Measurements from ENCODE around the gene SREBF2. TPM values are rescaled to one million over a fixed set of nuclear protein-coding genes. Genes with fewer than 3 reads are reported as not detected.

Gene SREBF2
- total and polyA plus RNA-seq, 4 experiments from 2014 or later, result 14.5 to 112 (median 66.3) TPM

DNA sequence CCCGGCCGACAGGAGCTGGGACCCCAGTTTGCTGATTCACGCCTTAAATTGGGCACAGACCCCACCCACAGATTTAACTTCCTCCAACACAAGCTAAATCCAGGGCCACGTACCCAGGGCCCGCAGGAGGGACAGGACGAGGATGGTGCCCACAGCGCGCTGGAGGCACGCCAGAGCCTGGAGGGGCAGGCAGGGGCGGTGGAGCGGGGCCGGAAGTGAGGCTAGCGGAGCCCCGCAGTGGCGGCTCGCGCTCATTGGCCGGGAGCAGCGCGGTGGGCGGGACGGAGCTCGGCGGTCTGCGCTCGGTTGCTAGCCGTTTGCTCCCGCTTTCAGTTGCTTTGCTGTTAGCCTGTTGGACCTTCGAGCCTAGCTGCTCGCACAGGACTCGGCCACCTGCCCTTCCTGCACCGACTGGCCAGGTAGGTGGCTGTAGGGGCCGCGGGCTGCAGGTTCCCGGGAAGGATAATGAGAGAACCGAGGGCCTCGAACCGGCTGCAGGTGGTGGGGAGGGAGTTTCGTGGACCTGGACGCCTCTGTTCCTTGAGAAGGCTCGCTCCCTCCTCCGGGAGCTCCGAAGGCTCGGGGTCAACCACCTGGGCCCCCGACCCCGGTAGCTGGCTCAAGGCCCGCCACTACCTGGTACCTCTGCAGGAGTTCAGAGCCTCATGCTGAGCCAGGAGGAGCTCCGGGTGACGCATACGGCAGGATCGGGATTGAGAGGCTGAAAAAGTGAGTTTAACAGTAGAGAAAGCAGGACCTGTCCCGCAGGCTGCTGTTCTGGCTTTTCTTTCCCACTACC, 32.4 kb upstream of the SREBF2 start, which contains the start of gene CCDC134:
Gene CCDC134 (plus strand): TSS at position 332 of the 799 bp plus-strand sequence. CDS start 8,212 bp downstream, outside the sequence.
- Mint-ChIP-seq H3K9me3 (peaks cover 0 to 3% (median 0%) of the 10 kb centered on the region in 8 donors), H3K36me3 (peaks cover 0 to 23% of the 10 kb centered on the region in 2 donors), H3K4me3 (peak within 1 kb of the TSS; percentile 91 to 98 (median 96)), H3K27ac (peak within 1 kb of the TSS; percentile 90 to 99 (median 98)), H3K27me3 (no peaks in the 10 kb centered on the region), H3K4me1 (peaks cover 20 to 53% (median 34%) of the 10 kb centered on the region in 4 donors)
- no peaks in the 10 kb centered on the region for H3K36me3 ChIP-seq (ENCODE audit: insufficient read depth, low read length)
- no peaks in the 10 kb centered on the region for H3K27me3 ChIP-seq (ENCODE audit: insufficient read depth, low read length)
- peak within 1 kb of the TSS; percentile 91 to 92 for H3K4me3 ChIP-seq (ENCODE audit: low read length in 2 of 2)
- peak; percentile 89 to 93 (median 93) for DNase-seq
- ChIA-PET POLR2A (ENCODE audit: partially characterized antibody) (interaction anchor here (0.8 to 7.5 kb wide), 45 partner anchors 9 to 778 kb away, joined by 3 to 584 read pairs (median 6); partner anchors contain the start of genes ACO2, CENPM, MEI1 and NDUFA6), CTCF (ENCODE audit: partially characterized antibody) (interaction anchor here (1.0 to 5.2 kb wide), 19 partner anchors 10 to 291 kb away, joined by 3 to 71 read pairs (median 5); partner anchors contain the start of genes MEI1 and SREBF2)
- peaks cover 37% of the 10 kb centered on the region for H3K4me1 ChIP-seq (ENCODE audit: insufficient read depth, low read length)
- intact Hi-C loops (cut with micrococcal nuclease), result loop anchor here (1.0 to 5.0 kb wide), 6 partner anchors 19 to 141 kb away; partner anchors contain the start of gene MEI1
- peak within 1 kb of the TSS; percentile 85 for H3K27ac ChIP-seq (ENCODE audit: low read depth, low read length)
- H3K9me3 ChIP-seq (ENCODE audit: control insufficient read depth in 1 of 2, low read length in 2 of 2), result no peaks in the 10 kb centered on the region

DNA sequence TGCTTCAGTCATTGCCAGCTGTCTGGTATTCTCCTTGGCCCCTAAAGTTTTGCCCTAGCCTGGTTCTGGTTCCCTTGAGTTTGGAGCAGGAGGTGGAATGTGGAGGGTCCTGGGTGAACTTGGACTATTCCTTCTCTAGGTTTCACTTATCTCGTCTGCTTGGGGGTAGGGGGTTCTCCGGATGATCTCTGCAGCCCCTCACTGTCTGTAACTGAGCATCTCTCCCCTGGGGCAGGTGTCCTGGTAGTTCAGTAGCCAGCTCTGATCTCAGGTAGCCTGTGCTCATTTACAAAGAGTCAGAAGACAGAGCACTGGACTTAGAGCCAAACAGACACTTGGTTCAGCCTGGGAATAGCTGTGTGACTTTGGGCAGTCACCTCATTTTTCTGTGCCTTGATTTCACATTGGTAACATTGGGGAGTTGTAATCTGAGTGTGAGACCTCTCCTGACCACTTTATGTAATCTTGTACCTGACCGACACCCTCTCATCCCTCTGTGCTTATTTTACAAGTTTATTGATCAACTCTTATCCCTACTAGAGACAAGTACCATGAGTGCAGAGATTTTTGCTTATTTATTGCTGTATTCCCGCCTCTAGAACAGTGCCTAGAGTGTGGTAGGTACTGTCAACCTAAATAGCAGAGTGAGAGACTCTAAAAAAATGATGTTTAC, 31.6 kb upstream of the SREBF2 start:
- Mint-ChIP-seq H3K4me3 (peak overlapping the region; percentile 91 to 98 (median 96)), H3K27me3 (no peaks in the 10 kb centered on the region), H3K4me1 (peaks cover 20 to 53% (median 34%) of the 10 kb centered on the region in 4 donors), H3K27ac (peak overlapping the region; percentile 90 to 99 (median 98)), H3K9me3 (peaks cover 0 to 3% (median 0%) of the 10 kb centered on the region in 8 donors), H3K36me3 (peaks cover 0 to 20% of the 10 kb centered on the region in 2 donors)
- CTCF ChIA-PET (ENCODE audit: partially characterized antibody), result interaction anchor here (0.6 to 5.2 kb wide), 15 partner anchors 9 to 290 kb away, joined by 3 to 71 read pairs (median 5); partner anchors contain the start of genes MEI1 and SREBF2
- POLR2A ChIA-PET (ENCODE audit: partially characterized antibody), result interaction anchor here (0.8 to 7.5 kb wide), 33 partner anchors 9 to 779 kb away, joined by 3 to 584 read pairs (median 8); partner anchors contain the start of genes CENPM, MEI1, NDUFA6 and PMM1
- Histone ChIP-seq H3K4me1 (ENCODE audit: insufficient read depth, low read length) (peaks cover 37% of the 10 kb centered on the region), H3K27me3 (ENCODE audit: insufficient read depth, low read length) (no peaks in the 10 kb centered on the region), H3K4me3 (ENCODE audit: low read length in 2 of 2) (peak overlapping the region; percentile 91 to 92), H3K27ac (ENCODE audit: low read depth, low read length) (peak overlapping the region; percentile 85), H3K36me3 (ENCODE audit: insufficient read depth, low read length) (no peaks in the 10 kb centered on the region), H3K9me3 (ENCODE audit: control insufficient read depth in 1 of 2, low read length in 2 of 2) (no peaks in the 10 kb centered on the region)
- intact Hi-C loops (cut with micrococcal nuclease), result loop anchor here (2.0 to 5.0 kb wide), 2 partner anchors 62 to 104 kb away; partner anchors contain the start of gene MEI1
- DNase-seq, result no peak

DNA sequence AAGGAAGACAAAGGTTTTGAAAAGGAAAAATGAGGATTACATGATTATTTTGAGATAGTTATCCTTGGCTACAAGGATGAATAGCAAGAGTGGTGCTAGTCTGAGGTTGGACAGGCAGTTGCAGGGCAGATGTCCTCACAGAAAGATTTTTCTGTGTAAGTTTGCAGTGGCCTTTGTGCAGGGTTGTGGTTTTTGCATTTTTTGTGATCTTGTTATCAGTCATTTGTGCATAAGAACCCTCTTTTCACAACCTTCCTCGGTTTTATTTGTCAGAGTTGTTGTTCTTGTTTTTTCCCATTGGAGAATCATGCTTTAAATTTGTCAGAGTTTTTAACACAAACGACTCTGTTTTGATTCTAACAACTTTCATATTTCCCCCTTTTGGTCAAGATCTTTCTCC, 31.0 kb upstream of the SREBF2 start:
- H3K9me3 Mint-ChIP-seq, result peaks cover 0 to 3% (median 0%) of the 10 kb centered on the region in 8 donors
- H3K36me3 ChIP-seq (ENCODE audit: insufficient read depth, low read length), result no peaks in the 10 kb centered on the region
- POLR2A ChIA-PET (ENCODE audit: partially characterized antibody), result interaction anchor here (1.2 to 7.5 kb wide), 8 partner anchors 19 to 278 kb away, joined by 3 to 584 read pairs (median 30); partner anchors contain the start of genes SMDT1, SNU13 and SREBF2
- H3K27me3 ChIP-seq (ENCODE audit: insufficient read depth, low read length), result no peaks in the 10 kb centered on the region
- H3K4me1 ChIP-seq (ENCODE audit: insufficient read depth, low read length), result peaks cover 37% of the 10 kb centered on the region
- peaks cover 20 to 53% (median 35%) of the 10 kb centered on the region in 4 donors for H3K4me1 Mint-ChIP-seq
- intact Hi-C loops (cut with micrococcal nuclease), result loop anchor here (2.0 to 5.0 kb wide), 2 partner anchors 61 to 105 kb away; partner anchors contain the start of gene MEI1
- H3K27ac Mint-ChIP-seq, result peak overlapping the region; percentile 90 to 99 (median 98)
- DNase-seq, result no peak
- peak overlapping the region; percentile 85 for H3K27ac ChIP-seq (ENCODE audit: low read depth, low read length)
- peak overlapping the region; percentile 91 to 98 (median 96) for H3K4me3 Mint-ChIP-seq
- CTCF ChIA-PET (ENCODE audit: partially characterized antibody), result interaction anchor here (0.6 to 5.2 kb wide), 6 partner anchors 9 to 69 kb away, joined by 3 to 71 read pairs (median 6); no protein-coding TSS in a partner anchor
- peak overlapping the region; percentile 91 to 92 for H3K4me3 ChIP-seq (ENCODE audit: low read length in 2 of 2)
- H3K9me3 ChIP-seq (ENCODE audit: control insufficient read depth in 1 of 2, low read length in 2 of 2), result no peaks in the 10 kb centered on the region
- H3K36me3 Mint-ChIP-seq, result peaks cover 0 to 20% of the 10 kb centered on the region in 2 donors
- no peaks in the 10 kb centered on the region for H3K27me3 Mint-ChIP-seq

DNA sequence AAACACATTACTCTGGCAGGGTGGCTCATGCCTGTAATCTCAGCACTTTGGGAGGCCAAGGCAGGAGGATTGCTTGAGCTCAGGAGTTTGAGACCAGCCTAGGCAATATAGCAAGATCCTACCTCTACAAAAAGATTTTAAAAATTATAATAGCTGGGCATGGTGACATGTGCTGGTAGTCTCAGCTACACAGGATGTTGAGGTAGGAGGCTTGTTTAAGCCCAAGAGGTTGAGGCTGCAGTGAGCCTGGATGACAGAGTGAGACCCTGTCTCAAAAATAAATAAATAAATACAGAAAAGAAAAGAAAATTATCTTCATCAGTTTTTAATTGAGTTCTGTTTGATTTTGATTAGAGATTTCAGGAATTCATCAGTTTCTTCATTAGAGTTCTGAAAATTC, 27.3 kb upstream of the SREBF2 start:
- Histone ChIP-seq H3K36me3 (ENCODE audit: insufficient read depth, low read length) (peaks cover 15% of the 10 kb centered on the region), H3K27ac (ENCODE audit: low read depth, low read length) (no peak overlapping the region), H3K9me3 (ENCODE audit: control insufficient read depth in 1 of 2, low read length in 2 of 2) (no peaks in the 10 kb centered on the region), H3K4me3 (ENCODE audit: low read length in 2 of 2) (no peak overlapping the region), H3K4me1 (ENCODE audit: insufficient read depth, low read length) (peaks cover 25% of the 10 kb centered on the region), H3K27me3 (ENCODE audit: insufficient read depth, low read length) (no peaks in the 10 kb centered on the region)
- no peaks in the 10 kb centered on the region for H3K27me3 Mint-ChIP-seq
- peaks cover 16 to 35% (median 24%) of the 10 kb centered on the region in 4 donors for H3K4me1 Mint-ChIP-seq
- CTCF ChIA-PET (ENCODE audit: partially characterized antibody), result interaction anchor here (2.1 kb wide), 1 partner anchor 59 kb away, joined by 8 read pairs; no protein-coding TSS in a partner anchor
- DNase-seq, result no peak
- intact Hi-C loops (cut with micrococcal nuclease), result no loop called here
- peaks cover 0 to 2% (median 0%) of the 10 kb centered on the region in 8 donors for H3K9me3 Mint-ChIP-seq
- POLR2A ChIA-PET (ENCODE audit: partially characterized antibody), result interaction anchor here (1.3 kb wide), 1 partner anchor 25 kb away, joined by 4 read pairs; no protein-coding TSS in a partner anchor
- H3K4me3 Mint-ChIP-seq, result no peak overlapping the region
- H3K27ac Mint-ChIP-seq, result peak overlapping the region in 1 of 7 donors; percentile 8
- peaks cover 6 to 27% of the 10 kb centered on the region in 2 donors for H3K36me3 Mint-ChIP-seq

DNA sequence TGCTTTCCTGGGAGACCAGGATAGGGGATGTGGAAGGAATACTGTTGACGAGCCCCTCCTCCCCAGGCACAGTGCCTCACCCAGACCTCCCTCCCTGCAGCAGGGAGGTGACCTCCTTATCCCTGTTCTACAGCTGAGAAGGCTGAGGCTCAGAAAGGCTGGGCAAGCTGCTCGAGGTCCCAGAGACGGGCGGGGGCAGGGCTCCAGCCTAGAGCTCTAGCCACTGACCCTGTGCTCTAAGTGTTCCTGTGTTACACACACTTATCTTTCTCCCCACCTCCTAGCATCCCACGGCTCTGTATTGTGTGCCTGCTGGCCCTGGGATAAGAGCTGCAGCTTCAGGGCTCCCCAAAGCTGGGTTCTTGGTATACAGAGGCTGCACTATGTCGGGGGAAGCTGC, 24.5 kb upstream of the SREBF2 start:
- Mint-ChIP-seq H3K27me3 (no peaks in the 10 kb centered on the region), H3K4me1 (peaks cover 5 to 13% (median 11%) of the 10 kb centered on the region in 4 donors), H3K9me3 (peaks cover 0 to 1% (median 0%) of the 10 kb centered on the region in 8 donors), H3K36me3 (peaks cover 9 to 27% of the 10 kb centered on the region in 2 donors), H3K27ac (no peak overlapping the region), H3K4me3 (no peak overlapping the region)
- H3K27me3 ChIP-seq (ENCODE audit: insufficient read depth, low read length), result no peaks in the 10 kb centered on the region
- peaks cover 10% of the 10 kb centered on the region for H3K4me1 ChIP-seq (ENCODE audit: insufficient read depth, low read length)
- H3K36me3 ChIP-seq (ENCODE audit: insufficient read depth, low read length), result peaks cover 22% of the 10 kb centered on the region
- H3K9me3 ChIP-seq (ENCODE audit: control insufficient read depth in 1 of 2, low read length in 2 of 2), result no peaks in the 10 kb centered on the region
- no peak for DNase-seq
- no peak overlapping the region for H3K4me3 ChIP-seq (ENCODE audit: low read length in 2 of 2)
- POLR2A ChIA-PET (ENCODE audit: partially characterized antibody), result interaction anchor here (1.1 to 4.2 kb wide), 2 partner anchors 8 to 27 kb away, joined by 3 to 28 read pairs; partner anchors contain the start of gene CCDC134
- no peak overlapping the region for H3K27ac ChIP-seq (ENCODE audit: low read depth, low read length)
- CTCF ChIA-PET (ENCODE audit: partially characterized antibody), result interaction anchor here (1.0 to 1.7 kb wide), 4 partner anchors 10 to 159 kb away, joined by 3 to 5 read pairs (median 4); no protein-coding TSS in a partner anchor
- intact Hi-C loops (cut with micrococcal nuclease), result no loop called here

DNA sequence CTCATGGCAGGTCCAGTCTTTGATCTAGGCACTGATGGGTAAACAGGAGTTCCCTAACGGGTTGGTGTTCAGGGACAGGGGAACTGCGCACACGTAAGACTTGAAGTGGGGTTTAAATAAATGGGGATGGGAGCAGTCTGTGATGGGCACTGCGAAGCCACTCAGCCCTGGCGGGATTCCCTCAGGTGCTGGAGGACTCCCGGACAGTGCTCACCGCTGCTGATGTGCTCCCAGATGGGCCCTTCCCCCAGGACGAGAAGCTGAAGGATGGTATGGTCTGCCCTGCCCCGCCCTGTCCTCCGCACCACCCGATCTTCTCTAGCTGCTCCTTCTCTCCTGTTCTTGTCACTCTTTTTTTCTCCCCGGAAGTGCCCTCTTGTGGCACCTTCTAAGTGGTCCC, 22.9 kb upstream of the SREBF2 start:
- Mint-ChIP-seq H3K27me3 (no peaks in the 10 kb centered on the region), H3K9me3 (no peaks in the 10 kb centered on the region), H3K4me1 (peaks cover 1 to 5% (median 2%) of the 10 kb centered on the region in 4 donors), H3K4me3 (no peak overlapping the region), H3K27ac (no peak overlapping the region), H3K36me3 (peaks cover 9 to 36% of the 10 kb centered on the region in 2 donors)
- no peak for DNase-seq
- Histone ChIP-seq H3K4me1 (ENCODE audit: insufficient read depth, low read length) (peaks cover under 1% of the 10 kb centered on the region), H3K36me3 (ENCODE audit: insufficient read depth, low read length) (peaks cover 22% of the 10 kb centered on the region), H3K9me3 (ENCODE audit: control insufficient read depth in 1 of 2, low read length in 2 of 2) (no peaks in the 10 kb centered on the region), H3K27ac (ENCODE audit: low read depth, low read length) (no peak overlapping the region), H3K4me3 (ENCODE audit: low read length in 2 of 2) (no peak overlapping the region), H3K27me3 (ENCODE audit: insufficient read depth, low read length) (no peaks in the 10 kb centered on the region)
- ChIA-PET POLR2A (ENCODE audit: partially characterized antibody) (interaction anchor here (4.2 kb wide), 1 partner anchor 10 kb away, joined by 28 read pairs; the partner anchor contains the start of gene CCDC134), CTCF (ENCODE audit: partially characterized antibody) (interaction anchor here (0.6 to 1.5 kb wide), 5 partner anchors 9 to 660 kb away, joined by 3 to 8 read pairs (median 3); partner anchors contain the start of gene CCDC134)
- intact Hi-C loops (cut with micrococcal nuclease), result no loop called here

Measured in CD4-positive, alpha-beta memory T cell (primary cell).